GM04504 (cell line): ENCODE measurements around the gene SCGB2B2.
"Not testable (repeated sequence)": the region's sequence is repeated elsewhere in the genome, so short reads cannot be mapped to it uniquely, and the experiment has no call there.

Source experiments
- DNase-seq: peaks from one replicate; pipeline ENCODE4 v3.0.0-alpha.2; 2012; ENCODE audit warnings: low read depth

Gene SCGB2B2

DNA sequence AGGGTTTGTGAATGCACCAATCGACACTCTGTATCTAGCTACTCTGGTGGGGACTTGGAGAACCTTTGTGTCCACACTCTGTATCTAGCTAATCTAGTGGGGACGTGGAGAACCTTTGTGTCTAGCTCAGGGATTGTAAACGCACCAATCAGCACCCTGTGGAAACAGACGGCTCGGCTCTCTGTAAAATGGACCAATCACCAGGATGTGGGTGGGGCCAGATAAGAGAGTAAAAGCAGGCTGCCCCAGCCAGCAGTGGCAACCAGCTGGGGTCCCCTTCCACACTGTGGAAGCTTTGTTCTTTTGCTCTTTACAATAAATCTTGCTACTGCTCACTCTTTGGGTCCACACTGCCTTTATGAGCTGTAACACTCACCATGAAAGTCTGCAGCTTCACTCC lies 8.3 kb downstream of the SCGB2B2 start:
- DNase-seq = not testable (repeated sequence)

DNA sequence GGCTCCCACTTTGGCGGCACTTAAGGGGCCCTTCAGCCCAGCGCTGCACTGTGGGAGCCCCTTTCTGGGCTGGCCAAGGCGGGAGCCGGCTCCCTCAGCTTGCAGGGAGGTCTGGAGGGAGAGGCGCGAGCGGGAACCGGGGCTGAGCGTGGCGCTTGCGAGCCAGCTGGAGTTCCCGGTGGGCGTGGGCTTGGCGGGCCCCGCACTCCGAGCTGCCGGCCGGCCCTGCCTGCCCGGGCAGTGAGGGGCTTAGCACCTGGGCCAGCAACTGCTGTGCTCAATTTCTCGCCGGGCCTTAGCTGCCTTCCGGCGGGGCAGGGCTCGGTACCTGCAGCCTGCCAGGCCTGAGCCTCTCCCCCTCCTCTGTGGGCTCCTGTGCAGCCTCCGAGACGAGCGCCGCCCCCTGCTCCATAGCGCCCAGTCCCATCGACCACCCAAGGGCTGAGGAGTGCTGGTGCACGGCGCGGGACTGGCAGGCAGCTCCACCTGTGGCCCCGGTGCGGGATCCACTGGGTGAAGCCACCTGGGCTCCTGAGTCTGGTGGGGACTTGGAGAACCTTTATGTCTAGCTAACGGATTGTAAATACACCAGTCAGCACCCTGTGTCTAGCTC lies 8.8 kb downstream of the SCGB2B2 start:
- not testable (repeated sequence) for DNase-seq

DNA sequence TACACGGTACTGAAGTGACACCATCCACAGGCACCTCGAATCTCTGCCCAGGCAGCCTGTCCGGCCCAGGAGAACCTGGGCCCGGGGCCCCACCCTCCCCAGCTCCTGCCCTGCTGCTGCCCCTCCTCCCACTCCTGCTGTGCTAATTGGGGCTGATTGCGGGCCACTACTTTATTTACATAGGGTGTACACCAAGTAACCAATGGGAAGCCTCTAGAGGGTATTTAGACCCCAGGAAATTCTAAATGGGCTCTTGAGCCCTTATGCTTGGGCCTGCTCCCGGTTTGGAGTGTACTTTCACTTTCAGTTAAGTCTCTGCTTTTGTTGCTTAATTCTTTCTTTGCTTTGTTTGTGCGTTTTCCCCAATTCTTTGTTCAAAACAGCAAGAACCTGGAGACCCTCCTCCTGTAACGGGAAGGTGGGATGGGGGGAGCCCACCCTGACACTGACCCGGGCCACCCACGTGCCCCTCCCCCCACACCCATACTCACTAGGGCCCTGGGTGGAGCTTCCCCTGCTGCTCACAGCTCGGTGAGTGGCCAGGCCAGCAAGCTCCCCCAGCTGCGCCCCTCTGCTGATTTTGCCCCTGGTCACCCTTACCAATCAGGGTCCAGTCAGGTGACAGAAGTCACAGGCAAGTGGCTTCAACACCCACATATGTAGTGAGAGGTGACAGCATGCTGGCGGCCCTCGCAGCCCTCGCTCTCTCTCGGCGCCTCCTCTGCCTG lies 9.4 kb downstream of the SCGB2B2 start:
- DNase-seq = no peak

DNA sequence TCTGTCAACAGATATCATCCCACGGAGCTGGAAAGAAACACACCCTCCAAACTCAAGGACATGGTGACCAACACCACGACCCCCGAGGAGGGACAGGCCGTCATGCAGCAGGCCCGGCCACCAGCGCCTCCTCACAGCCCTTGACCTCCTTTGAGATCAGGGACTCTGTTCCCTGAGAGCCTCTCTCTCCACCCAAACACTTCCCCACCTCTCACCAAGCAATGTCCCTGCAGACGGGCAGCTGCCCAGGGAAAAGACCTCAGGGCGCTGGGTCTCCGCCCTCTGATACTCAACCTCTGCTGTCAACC lies 10.0 kb downstream of the SCGB2B2 start:
- DNase-seq = no peak

DNA sequence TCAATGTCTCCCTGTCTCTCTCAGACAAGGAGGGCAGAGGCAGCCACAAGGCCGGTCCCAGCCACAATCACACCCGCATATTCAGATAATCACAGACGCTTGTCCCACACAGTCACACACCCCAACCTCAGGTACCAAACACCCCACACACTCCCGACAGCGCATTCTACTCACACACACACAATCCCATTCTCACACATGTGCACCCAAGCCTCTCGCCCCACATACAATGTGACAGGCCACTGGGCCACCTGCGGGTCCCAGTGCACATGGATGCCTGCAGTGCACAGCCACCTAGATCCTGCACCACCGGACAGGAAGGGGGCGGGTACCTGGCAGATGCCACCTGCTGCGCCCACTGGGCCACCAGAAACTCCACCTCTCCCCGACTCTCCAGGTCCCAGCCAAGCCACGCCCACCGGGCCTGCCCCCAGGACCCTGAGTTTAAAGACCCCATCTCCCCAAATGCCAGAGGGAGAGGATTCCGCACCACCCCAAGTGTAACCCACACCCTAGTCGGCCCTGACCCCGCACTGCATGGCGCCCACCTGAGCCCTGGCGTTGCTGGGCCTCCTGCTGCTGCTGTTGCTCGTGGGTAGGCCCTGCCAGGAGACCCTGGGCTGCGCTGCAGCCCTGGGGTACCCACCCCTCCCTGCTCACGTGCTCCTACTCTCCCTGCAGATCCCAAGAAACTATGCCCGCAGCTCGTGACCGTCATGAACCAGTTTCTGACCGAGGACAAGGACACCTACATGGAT lies 10.6 kb downstream of the SCGB2B2 start:
- DNase-seq = no peak

DNA sequence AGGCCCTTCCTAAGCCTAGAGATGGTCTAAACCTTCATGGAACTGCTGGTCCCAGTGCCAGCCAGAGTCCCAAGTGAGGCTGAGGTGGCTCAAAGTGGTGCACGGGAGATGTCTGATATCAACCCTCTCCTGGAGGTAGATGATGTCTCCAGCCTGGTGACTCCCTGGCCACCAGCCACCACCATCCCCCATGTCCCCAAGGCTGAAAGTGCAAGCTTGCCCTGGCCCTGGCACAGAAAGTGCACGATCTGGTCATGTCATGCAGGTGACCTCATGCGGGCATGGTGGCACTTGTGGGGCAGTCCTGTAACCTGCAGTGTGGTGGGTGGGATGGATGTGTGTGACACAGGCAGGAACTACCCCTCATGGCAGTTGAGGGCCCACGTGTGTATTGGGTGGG lies 11.7 kb downstream of the SCGB2B2 start:
- not testable (repeated sequence) for DNase-seq

DNA sequence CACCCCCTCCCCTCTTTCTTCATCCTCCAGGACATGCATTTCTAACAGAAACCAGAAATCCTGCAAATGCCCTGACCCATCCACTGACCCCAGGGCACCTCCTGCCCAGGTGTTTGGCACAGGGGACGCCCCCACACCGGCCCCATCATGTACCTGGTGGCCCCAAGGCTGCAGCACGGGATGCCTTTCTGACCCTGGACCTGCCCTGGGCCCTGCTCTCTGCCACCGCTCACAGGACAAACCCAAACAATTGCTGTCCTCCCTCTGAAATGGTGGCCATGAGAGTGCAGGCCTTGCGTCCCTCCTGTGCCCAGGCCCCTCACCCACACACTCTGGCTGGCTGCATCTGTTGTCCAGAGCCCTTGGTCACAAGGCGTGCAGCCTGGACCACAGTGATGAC lies 12.1 kb downstream of the SCGB2B2 start:
- no peak for DNase-seq

DNA sequence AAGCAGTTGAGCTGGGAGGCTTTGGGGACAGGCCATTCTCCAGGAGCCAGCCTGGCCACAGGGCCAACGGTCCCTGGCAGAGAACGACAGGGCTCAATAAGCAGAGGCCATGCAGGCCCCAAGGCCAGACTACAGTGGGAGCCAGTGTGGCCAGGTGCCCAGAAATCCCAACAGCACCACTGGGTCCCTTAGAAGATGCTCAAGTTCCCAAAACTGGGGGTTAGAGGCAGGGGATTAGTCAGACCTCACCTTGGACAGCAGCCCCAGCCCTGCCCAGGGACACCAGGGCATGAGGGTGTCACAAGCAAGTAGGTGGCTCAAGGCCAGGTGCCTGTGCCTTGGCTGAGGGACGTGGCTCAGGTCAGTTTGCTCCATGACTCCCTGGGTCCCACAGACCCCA lies 12.8 kb downstream of the SCGB2B2 start:
- DNase-seq = no peak

DNA sequence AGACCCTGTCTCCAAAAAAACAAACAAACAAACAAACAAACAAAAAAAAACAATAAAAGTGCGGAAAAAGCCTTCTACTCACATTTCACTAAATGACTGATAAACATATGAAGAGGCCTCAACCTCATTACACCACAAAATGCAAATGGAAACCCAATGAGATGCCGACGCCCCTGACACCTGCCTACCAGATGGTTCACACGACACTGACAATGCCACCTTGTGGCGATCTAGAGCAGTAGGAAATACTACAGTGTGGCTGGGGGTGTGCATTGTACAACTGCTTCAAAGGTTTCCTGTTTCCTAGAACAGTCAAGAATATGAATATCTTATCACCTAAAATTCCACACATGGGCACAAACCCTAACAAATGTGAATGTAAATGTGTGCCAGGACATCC lies 14.0 kb downstream of the SCGB2B2 start:
- DNase-seq = no peak

DNA sequence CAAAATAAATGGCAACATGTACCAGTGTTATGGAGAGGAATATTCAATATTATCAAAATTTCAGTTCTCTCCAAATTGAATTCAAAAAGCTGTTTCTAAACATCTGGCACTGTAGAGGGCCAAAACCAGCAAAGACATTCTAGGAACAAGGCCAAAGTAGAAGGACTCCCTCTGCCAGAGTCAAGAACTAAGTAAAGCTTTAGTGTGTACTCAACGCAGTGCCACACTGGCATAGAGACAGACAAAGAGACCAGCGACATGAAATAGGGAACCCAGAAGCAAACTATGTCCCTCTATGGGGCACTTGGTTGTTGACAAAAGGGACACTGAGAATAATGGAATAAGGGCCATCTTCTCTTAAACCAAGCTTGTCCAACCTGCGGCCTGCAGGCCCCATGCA lies 15.6 kb downstream of the SCGB2B2 start:
- DNase-seq = no peak

DNA sequence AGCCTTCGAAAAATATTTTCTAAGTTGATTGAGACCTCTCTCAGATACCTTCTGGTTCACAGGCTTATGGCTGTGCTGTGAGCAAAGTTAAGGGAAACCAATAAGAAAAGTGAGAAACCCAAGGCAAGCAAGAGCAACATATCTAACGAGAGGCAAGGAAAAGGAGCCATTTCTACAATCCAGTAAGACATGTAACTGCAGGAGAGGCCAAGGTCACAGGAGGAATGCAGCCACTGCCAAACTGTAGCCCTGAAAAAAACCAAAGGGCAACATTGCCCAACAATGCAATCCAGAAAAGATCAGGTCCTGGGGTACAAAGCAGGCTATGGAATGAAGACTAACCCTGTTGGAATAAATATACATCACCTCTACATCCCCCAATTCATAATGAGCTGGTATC lies 21.3 kb downstream of the SCGB2B2 start:
- no peak for DNase-seq

DNA sequence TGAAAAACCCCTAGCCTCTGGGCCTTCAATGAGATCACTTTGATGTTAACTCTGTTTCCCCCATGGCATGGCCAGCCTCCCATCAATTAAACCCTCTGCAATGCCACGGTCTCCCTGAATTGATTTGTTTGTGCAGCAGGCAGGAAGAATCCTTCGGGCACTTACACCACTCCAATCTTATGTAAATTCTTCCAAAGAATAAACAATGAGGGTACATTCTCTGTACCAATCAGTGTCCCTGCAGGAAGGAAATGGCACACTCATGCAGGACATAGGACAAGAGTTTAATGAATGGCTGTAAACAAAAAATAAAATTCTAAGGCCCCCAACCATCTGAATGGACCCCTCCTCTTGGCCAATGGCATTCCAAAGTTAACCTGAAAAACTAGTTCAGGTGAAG lies 22.2 kb downstream of the SCGB2B2 start:
- no peak for DNase-seq

DNA sequence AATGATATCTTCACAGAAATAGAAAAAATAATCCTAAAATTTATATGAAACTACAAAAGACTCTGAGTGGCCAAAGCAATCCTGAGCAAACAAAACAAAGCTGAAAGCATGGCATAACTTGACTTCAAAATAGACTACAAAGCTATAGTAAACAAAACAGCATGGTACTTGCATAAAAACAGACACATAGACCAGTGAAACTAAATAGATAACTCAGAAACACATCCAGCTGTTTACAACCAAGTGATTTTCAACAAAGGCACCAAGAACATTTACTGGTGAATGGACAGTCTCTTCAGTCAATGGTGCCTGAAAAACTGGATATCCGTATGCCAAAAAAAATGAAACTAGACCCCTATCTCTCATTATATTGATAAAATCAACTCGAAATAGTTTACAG lies 25.2 kb downstream of the SCGB2B2 start:
- no peak for DNase-seq

DNA sequence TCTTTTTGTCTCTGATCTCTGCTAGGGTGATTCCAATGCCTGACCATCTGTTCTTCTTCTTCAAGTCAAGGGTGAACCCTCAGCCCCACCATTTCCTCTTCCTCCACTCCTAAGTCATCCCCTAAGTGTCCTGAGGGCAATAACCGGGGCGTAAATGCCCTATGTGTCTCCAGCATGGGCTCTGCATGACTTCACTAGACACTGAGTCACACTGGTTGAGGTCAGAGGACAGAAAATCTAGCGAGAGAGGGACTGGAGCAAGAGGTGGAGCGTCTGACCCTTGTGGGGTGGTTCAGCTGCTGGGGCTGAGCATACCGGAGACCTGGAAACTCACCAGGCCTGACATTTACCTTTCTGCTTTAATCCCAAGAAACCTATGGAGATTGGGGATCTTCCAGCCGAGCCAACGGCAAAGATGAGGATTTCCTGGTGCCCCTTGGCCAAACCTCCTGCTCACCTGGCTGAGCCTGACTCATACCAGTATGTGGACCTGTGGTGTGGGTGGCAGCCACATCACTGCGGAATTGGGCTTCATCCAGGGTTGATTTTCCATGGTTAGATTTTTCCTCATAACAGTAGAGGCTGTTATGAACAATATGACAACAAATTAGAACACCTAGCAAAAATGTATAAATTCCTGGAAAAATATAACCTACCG lies 26.9 kb downstream of the SCGB2B2 start:
- DNase-seq = no peak

DNA sequence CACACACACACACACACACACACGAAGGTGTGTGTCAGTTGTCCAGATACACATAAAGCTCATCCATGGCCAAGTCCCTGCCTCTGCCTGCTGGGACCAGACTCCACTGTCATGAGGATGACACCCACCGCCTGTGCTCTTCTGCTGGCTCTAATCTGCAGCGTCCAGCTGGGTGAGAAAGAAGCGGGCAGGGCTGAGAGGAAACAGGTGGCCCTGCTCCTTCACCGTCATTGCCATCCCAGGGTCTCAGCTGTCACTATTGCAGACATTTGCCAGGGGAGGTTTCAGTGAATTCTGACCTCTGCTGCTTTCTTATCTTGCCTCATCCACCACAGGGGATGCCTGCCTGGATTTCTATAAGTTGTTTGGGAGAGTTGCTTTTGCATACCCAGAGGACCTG lies 31.4 kb downstream of the SCGB2B2 start:
- DNase-seq = no peak

DNA sequence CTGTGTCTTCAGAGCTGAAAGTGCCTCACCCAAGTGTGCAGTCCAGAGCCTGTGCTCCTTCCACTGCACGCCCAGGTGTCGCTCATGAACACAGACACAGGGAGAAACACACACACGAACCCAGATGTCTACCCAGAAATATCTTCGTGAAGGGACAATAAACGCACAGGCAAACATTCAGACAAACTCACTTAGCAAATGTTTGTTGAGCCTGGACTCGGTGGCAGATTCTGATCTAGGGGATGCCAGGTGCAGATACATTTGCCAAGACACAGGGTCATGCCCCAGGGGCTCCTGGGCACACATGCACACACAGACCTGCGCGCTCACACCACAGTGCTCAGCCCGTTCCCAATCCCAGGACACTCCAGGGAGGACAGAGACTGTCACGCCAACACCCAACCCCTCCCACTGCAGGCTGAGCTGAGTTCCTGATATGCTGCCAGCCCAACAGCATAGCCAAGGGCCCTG lies 31.9 kb downstream of the SCGB2B2 start:
- no peak for DNase-seq

DNA sequence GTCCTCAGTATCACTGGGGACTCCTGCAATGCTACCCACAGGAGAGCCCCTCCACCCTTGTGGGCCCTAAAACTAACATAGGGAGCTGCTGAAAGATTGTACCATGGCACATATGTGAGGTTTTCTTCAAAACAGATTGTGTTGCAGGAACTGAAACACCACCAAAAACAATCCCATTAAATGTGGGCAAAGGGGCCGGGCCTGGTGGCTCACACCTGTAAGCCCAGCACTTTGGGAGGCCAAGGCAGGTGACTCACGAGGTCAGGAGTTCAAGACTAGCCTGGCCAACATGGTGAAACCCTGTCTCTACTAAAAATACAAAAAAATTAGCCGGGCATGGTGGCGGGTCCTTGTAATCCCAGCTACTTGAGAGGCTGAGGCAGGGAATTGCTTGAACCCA lies 34.7 kb downstream of the SCGB2B2 start:
- no peak for DNase-seq

DNA sequence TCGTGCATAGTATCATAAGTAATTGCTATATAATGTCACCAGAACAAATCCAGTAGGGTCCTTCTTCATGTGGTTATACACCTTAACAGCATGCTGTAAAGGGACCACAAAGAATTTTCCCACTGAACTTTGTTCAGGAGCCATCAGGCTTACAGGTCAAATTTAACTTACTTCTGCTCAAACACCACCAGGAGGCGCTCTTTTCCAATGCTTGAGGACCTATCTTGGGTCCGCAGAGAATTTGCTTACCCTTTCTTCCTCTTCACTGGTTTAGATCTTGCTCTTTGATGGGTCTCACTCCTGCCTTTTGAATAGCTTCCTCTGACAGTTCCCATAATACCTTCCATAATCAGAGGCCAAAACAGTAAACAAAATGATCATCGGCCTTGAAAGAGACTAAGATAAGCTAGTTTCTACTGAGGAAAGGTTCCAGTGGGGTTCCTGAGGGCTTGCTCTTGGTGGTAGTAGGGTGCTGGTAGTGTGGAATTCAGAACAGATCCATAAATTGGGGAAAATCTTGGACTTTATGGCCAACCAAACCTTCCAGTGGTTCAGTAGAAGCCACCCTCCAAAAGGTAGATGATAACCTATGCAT lies 37.4 kb downstream of the SCGB2B2 start:
- DNase-seq = peak; percentile 41

DNA sequence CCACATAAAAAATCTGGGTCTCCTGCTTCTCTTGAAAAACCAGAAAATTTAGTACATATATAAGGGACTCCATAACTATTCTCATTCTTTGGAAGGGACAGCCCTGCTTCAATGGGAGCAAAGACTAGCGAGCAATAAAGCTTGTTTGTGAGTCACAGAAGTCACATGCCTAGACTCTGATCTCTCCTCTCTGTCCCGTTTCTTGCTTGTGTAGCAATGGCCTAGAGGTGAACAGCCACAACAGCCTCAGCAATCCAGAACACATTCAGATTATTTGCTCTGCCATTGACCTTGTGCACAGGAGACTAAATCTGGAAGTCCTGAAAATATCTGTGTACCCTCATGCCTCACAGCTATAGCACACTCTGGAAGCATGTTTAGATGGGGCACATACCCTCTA lies 43.2 kb downstream of the SCGB2B2 start:
- DNase-seq = no peak
